ENCODE measurements around the gene FITM1.

Gene FITM1

GRCh38 chr14:24162093-24162492 is 31.6 kb downstream of the FITM1 start:
- DNase-seq = no peak

GRCh38 chr14:24164518-24164991 is 34.1 kb downstream of the FITM1 start:
- no peak for DNase-seq

GRCh38 chr14:24165785-24166184 is 35.3 kb downstream of the FITM1 start:
- DNase-seq = no peak

DNA sequence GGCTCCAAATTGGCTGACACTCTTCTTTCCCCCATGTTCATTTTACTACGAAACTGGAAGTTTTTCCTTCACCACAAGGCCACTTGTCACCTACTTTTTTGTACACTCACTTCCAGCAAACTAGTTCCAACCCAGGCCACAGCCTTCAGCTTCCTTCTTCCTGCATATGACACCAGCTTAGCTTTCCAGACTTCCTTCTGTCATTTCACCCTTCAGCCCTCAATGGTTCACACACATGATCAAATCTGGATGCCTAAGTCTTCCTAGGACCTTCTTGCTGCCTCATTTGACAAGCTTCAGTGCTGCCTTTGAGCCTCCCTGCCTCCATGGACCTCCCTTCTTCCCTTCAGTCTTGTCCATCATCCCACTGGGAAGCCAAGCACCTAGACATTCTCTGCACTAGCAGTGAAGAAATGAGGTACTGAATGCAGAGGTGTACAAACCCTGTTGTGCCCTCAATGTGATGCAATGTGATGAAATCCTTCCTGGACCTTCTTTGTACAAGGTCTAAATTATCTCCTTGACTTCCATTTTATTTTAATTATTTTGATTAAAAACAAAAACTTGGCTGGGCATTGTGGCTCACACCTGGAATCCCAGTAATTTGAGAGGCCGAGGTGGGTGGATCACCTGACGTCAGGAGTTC is 37.1 kb downstream of the FITM1 start:
- DNase-seq = no peak

DNA sequence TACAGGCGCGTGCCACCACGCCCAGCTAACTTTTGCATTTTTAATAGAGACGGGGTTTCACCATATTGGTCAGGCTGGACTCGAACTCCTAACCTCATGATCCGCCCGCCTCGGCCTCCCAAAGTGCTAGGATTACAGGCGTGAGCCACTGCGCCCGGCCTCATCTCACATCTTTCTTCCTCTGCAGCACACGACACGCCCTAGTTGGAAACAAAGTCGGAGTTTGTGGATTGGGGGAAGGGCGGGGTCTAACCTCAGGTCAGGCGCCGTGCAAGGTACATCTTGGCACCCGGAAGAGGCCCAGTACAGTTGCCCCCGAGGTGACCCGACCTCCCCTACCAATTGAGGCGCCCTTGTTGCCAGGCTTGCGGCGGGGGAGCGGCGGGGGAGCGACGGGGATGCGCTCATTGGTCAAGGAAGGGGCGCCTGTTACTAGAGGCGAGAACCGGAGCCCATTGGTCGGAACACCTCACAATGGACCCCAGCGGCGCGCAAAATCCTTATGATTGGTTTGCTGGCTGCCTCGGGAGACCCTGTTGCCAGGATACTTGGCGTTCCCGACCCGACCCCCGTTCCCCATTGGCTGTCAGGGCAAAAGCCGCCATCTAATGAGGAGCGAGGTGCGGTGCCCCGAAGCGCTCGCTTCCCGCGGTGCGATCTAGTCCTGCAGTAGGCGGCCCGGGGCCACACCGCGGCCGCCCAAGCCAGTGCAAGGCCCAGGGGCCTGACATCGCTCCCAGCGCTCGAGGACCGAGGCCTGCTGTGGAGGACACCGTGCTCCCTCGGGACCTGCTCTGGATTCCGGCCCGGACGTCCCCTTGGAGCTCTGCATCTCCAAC is 41.2 kb downstream of the FITM1 start, which contains the start of gene REC8:
TSS of gene REC8 (plus strand) at position 659 of the 839 bp plus-strand sequence. CDS start 473 bp downstream, outside the sequence.
- peak; percentile 77 for DNase-seq

- no peak for DNase-seq
Measured at GRCh38 chr14:24172261-24172860, 41.9 kb downstream of the FITM1 start.

DNA sequence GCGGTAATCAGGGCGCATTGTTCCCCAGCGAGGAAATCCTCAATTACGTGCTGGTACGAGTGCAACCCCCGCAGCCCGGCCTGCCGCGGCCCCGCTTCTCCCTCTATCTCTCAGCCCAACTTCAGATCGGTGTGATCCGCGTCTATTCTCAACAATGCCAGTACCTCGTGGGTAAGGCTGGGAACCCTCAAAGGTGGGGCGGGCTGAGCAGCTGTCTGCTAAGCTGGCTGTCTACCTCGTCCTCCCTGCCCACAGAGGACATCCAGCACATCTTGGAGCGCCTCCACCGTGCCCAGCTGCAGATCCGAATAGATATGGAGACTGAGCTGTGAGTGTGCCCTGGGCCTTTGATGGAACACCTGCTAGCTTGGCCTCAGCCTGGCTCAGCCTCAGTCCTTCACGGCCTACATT is 42.4 kb downstream of the FITM1 start:
- no peak for DNase-seq

- no peak for DNase-seq
Measured at GRCh38 chr14:24176599-24176998, 46.1 kb downstream of the FITM1 start.

DNA sequence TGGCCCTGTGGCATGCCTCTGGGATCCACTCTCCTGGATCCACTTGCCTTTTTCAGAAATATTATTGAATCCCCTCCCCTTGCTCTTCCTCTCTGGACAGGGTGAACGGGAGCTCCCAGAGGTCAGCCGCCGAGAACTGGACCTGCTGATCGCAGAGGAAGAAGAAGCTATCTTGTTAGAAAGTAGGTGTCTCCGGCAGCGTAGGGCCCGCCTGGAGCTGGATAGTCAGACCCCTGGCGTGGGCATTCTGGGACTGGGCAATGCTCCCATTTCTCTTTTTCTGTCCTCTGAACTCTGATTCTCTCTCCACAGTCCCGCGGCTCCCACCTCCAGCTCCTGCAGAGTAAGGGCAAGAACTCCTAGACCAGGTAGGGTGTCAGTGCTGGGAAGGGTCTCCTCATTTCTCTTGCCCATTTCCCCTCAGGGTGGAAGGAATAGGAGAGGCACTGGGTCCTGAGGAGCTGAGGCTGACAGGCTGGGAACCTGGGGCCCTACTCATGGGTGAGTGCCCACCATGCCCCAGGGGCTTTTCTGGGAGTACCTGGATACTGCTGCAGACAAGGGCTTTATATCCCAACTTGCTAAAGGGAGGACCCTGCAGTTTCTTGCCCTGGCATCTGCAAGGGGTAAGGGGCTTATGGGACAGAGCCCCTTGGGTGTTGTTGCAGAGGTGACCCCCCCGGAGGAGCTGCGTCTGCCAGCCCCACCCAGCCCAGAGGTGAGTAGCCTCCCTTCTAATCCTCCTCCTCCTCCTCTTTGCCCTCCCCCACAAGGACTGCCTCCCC is 46.8 kb downstream of the FITM1 start:
- DNase-seq = no peak

GRCh38 chr14:24177891-24178290 is 47.4 kb downstream of the FITM1 start:
- no peak for DNase-seq

GRCh38 chr14:24178399-24179178 is 48.1 kb downstream of the FITM1 start:
- DNase-seq = no peak

DNA sequence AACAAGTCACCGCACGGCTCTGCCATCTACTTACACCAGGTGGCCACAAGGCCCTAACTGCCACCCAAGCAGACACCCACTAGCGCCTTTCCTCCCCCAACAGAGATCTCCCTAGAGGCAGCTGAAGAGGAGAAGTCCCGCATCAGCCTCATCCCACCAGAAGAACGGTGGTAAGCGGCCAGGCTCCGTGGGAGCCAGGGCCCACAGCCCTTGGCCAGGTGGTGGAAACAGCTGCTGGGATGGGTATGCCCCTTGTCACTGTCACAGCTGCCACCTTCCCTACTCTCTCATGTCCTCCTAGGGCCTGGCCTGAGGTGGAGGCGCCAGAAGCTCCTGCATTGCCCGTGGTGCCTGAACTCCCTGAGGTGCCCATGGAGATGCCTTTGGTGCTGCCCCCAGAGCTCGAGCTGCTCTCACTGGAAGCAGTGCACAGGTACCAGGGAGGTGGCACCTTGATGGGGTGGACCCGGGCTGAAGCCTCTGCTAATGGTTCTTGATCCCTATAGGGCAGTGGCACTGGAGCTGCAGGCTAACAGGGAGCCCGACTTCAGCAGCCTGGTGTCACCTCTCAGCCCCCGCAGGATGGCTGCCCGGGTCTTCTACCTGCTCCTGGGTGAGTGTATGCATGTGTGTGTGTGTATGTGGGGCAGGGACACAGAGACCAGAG is 49.0 kb downstream of the FITM1 start:
- no peak for DNase-seq

DNA sequence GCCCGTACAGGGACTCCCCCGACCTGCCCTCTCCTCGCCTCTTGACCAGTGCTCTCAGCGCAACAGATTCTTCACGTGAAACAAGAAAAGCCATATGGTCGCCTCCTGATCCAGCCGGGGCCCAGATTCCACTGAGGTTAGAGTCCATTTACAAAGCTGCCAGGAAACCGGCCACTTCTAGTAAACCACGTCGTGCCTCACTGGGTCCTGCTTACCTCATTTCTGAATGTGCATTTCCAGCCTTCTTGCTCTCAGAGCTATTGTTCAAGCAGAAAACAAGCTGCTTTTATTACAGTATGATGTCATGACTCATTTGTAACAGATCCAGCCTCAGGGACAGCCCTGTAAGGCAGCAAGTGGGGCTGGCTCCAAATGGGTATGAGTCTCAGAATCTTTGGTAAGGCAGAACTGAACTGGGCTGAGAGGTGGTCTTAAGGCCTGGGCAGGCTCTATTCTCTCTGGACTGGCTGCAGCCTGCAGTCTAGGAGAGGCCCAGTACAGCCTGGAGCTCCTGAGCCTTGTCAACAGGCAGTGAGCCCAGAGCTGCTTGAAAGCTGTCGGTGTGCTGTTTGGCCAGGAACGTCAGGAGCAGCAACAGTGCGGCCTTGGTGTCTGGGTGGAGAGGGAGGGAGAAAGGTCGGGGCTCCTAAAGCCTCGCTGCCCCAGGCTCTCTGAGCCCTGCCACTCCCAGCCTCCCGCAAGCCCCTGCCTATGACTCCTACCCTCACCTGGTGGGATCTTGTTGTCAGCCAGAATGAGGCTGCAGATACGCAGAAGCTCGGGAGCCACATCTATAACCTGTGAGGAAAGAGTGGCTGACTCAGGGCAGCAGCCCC is 49.7 kb downstream of the FITM1 start:
- no peak for DNase-seq

- DNase-seq = no peak
Measured at GRCh38 chr14:24181371-24182077, 51.1 kb downstream of the FITM1 start.

Data from NCI-H1417 treated with DMSO at 0.1 percent for 48 hours (cell line).